GM23248 (cell line): Measurements from ENCODE around the gene SLC43A1. TPM values are rescaled to one million over a fixed set of nuclear protein-coding genes. Genes with fewer than 3 reads are reported as not detected.

Experiments used
- DNase-seq: peaks from one replicate; pipeline ENCODE4 v3.0.0-alpha.2; 2015
- H2AFZ ChIP-seq: fragments of 200-600 bp; sonication (generic); 2 replicates; pipeline ENCODE4 v1.6.1; 2016; ENCODE audit warnings: antibody characterized with exemption
- H3F3A ChIP-seq: fragments of 200-600 bp; sonication (generic); 2 replicates; pipeline ENCODE4 v1.6.1; 2016; ENCODE audit warnings: mild to moderate bottlenecking, antibody characterized with exemption, mixed run types; ENCODE audit not compliant: insufficient read depth
- H3K27ac ChIP-seq: fragments of 200-600 bp; sonication (generic); 2 replicates; pipeline ENCODE4 v1.5.1; 2016; ENCODE audit warnings: mild to moderate bottlenecking
- H3K27me3 ChIP-seq: fragments of 200-600 bp; sonication (generic); replicated peaks from 2 replicates; pipeline ENCODE4 v1.6.1; 2016; ENCODE audit warnings: mild to moderate bottlenecking; ENCODE audit not compliant: insufficient read depth
- H3K36me3 ChIP-seq: fragments of 200-600 bp; sonication (generic); 2 replicates; pipeline ENCODE4 v1.6.1; 2016; ENCODE audit warnings: low read depth, mild to moderate bottlenecking
- H3K4me1 ChIP-seq: fragments of 200-600 bp; sonication (generic); 2 replicates; pipeline ENCODE4 v1.6.1; 2016; ENCODE audit warnings: mild to moderate bottlenecking; ENCODE audit not compliant: insufficient read depth
- H3K4me2 ChIP-seq: fragments of 200-600 bp; sonication (generic); one replicate; pipeline ENCODE4 v1.6.1; 2016; ENCODE audit warnings: mild to moderate bottlenecking; ENCODE audit not compliant: unreplicated experiment
- H3K4me3 ChIP-seq: fragments of 200-600 bp; sonication (generic); 2 replicates; pipeline ENCODE4 v1.5.1; 2016; ENCODE audit warnings: mild to moderate bottlenecking
- H3K79me2 ChIP-seq: fragments of 200-600 bp; sonication (generic); 2 replicates; pipeline ENCODE4 v1.6.1; 2016; ENCODE audit warnings: mild to moderate bottlenecking; ENCODE audit not compliant: insufficient read depth
- H3K9ac ChIP-seq: fragments of 200-600 bp; sonication (generic); 2 replicates; pipeline ENCODE4 v1.6.1; 2016; ENCODE audit warnings: mild to moderate bottlenecking
- H3K9me2 ChIP-seq: fragments of 200-600 bp; sonication (generic); 2 replicates; pipeline ENCODE4 v1.6.1; 2016; ENCODE audit warnings: mixed run types, mild to moderate bottlenecking, moderate library complexity; ENCODE audit not compliant: insufficient read depth
- H3K9me3 ChIP-seq: fragments of 200-600 bp; sonication (generic); one replicate; pipeline ENCODE4 v1.6.1; 2017; ENCODE audit warnings: low read depth
- H4K20me1 ChIP-seq: fragments of 200-600 bp; sonication (generic); 2 replicates; pipeline ENCODE4 v1.6.0; 2016; ENCODE audit not compliant: insufficient read depth
- EZH2 ChIP-seq: fragments of 200-600 bp; sonication (generic); IDR thresholded peaks from 2 replicates; pipeline ENCODE4 v1.6.1; 2018; ENCODE audit warnings: antibody characterized with exemption, mild to moderate bottlenecking; ENCODE audit not compliant: insufficient read depth, poor library complexity, severe bottlenecking
- EZH2phosphoT487 ChIP-seq: fragments of 200-600 bp; sonication (generic); IDR thresholded peaks from 2 replicates; pipeline ENCODE4 v1.6.1; 2018; ENCODE audit warnings: antibody characterized with exemption, moderate library complexity, mild to moderate bottlenecking, low read depth; ENCODE audit not compliant: insufficient read depth
- WGBS, 2 experiments: methylation state at CpG; one replicate each; pipeline ENCODE4 v1.1.6; 2015 to 2017; ENCODE audit warnings: low lambda C conversion rate in 2 of 2, low coverage in 1 of 2; ENCODE audit errors: missing lambda C conversion rate in 2 of 2; 5-methylcytosine and 5-hydroxymethylcytosine counted together
- in situ Hi-C: fragments of 300-500 bp; cut with MboI; formaldehyde crosslinking; loops from 2 replicates; pipeline ENCODE4 v1.15.0; 2020
- polyA plus RNA-seq: library from polyadenylated mRNA; unstranded; fragments of >200 nt; fragmentation: Nextera tagmentation; extraction: Ambion mirVana; gene quantifications from 2 replicates; pipeline ENCODE4 v1.2.1, GENCODE V29; 2016
- total RNA-seq: library from RNA; depleted of rRNA; stranded (reverse); fragments of >200 nt; shearing (Covaris generic); gene quantifications from 2 replicates; pipeline ENCODE4 v1.2.3, GENCODE V29; 2014

Gene SLC43A1
- total and polyA plus RNA-seq, 2 experiments from 2014 or later = 7.1 to 9.3 TPM

DNA sequence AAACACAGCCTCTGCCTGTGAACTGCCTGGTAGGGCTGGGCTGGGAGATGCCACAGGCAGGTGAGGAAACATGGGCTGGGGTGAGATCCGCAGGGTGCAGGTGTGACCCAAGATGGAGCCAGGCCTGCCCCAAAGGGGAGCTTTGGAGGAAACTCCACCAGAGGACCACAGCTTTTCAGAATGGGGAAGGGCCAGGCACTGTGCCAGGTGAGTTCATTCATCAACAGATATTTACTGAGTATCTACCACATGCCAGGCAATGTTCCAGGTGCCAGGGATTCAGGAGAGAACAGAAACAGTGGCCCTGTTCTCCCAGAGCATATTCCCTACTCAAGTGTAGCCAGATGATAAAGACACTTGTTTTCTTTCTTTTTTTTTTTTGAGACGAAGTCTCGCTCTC is 44.0 kb downstream of the SLC43A1 start:
- H3F3A ChIP-seq = no peaks in the 10 kb centered on the region
- H3K4me1 ChIP-seq = no peaks in the 10 kb centered on the region
- no peaks in the 10 kb centered on the region for H3K27me3 ChIP-seq
- 89 to 93% methylated on average over 3 of the region's 3 CpGs for WGBS, 2 experiments
- no peak overlapping the region for H3K9ac ChIP-seq
- H3K9me2 ChIP-seq = no peaks in the 10 kb centered on the region
- no peaks in the 10 kb centered on the region for H4K20me1 ChIP-seq
- DNase-seq = no peak
- H3K4me2 ChIP-seq = no peak overlapping the region
- no peaks in the 10 kb centered on the region for H3K36me3 ChIP-seq
- H3K79me2 ChIP-seq = no peaks in the 10 kb centered on the region
- TF ChIP-seq EZH2phosphoT487 (no peak), EZH2 (no peak)
- in situ Hi-C loops = no loop called here
- H3K27ac ChIP-seq = no peak overlapping the region
- no peak overlapping the region for H2AFZ ChIP-seq
- H3K9me3 ChIP-seq = no peaks in the 10 kb centered on the region
- H3K4me3 ChIP-seq = no peak overlapping the region

DNA sequence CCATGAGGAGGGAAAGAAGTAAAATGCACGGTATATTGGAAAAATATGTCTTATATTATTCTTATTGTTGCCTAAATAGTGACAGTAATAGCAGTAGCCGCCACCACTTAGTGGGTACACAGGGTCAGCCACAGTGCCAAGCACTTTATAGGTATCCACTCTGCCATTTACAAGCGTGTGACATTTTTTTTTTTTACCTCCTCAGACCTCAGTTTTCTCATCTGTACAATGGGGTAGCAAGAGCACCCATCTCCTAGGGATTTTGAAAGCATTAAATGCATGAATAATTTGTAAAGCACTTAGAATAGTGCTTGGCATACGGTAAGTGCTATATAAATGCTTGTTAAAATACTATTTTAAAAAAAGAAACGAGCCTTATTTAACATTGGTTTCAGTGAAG is 46.2 kb downstream of the SLC43A1 start:
- TF ChIP-seq EZH2phosphoT487 (no peak), EZH2 (no peak)
- WGBS, 2 experiments = 60 to 63% methylated on average over 5 of the region's 5 CpGs
- H3K27me3 ChIP-seq = no peaks in the 10 kb centered on the region
- no peaks in the 10 kb centered on the region for H3K79me2 ChIP-seq
- H3K4me2 ChIP-seq = no peak overlapping the region
- H3K36me3 ChIP-seq = no peaks in the 10 kb centered on the region
- H3K4me3 ChIP-seq = no peak overlapping the region
- no peak for DNase-seq
- H3K9me3 ChIP-seq = no peaks in the 10 kb centered on the region
- H4K20me1 ChIP-seq = no peaks in the 10 kb centered on the region
- H3K4me1 ChIP-seq = no peaks in the 10 kb centered on the region
- in situ Hi-C loops = no loop called here
- no peaks in the 10 kb centered on the region for H3F3A ChIP-seq
- H3K27ac ChIP-seq = no peak overlapping the region
- H3K9ac ChIP-seq = no peak overlapping the region
- H3K9me2 ChIP-seq = no peaks in the 10 kb centered on the region
- H2AFZ ChIP-seq = no peak overlapping the region

DNA sequence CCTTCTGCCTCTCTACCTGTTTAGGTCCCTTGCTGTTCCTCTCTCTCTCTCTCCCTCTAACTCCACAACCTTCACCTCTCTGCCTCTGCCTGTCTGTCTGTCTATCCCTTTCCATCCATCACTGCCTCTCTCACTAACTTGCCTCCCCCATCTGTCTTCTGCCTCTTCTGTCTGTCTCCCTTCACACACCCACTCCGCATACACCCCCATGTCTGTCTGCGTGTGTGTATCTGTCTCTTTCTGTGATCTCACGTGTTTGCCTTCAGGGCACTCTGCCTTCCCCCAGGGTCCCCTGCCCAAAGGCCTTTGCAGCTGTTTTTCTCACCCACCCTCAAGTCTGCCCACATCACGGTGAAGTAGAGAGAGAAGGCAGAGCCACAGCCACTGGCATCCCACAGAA is 47.2 kb downstream of the SLC43A1 start:
- H3K79me2 ChIP-seq = no peaks in the 10 kb centered on the region
- H3K27me3 ChIP-seq = no peaks in the 10 kb centered on the region
- no peaks in the 10 kb centered on the region for H3K4me1 ChIP-seq
- DNase-seq = no peak
- no peak overlapping the region for H2AFZ ChIP-seq
- in situ Hi-C loops = no loop called here
- H3K27ac ChIP-seq = no peak overlapping the region
- no peaks in the 10 kb centered on the region for H3F3A ChIP-seq
- no peaks in the 10 kb centered on the region for H4K20me1 ChIP-seq
- TF ChIP-seq EZH2phosphoT487 (no peak), EZH2 (no peak)
- no peak overlapping the region for H3K4me2 ChIP-seq
- 64 to 77% methylated on average over 4 of the region's 4 CpGs for WGBS, 2 experiments
- no peaks in the 10 kb centered on the region for H3K9me3 ChIP-seq
- H3K9ac ChIP-seq = no peak overlapping the region
- no peaks in the 10 kb centered on the region for H3K9me2 ChIP-seq
- no peak overlapping the region for H3K4me3 ChIP-seq
- H3K36me3 ChIP-seq = no peaks in the 10 kb centered on the region

DNA sequence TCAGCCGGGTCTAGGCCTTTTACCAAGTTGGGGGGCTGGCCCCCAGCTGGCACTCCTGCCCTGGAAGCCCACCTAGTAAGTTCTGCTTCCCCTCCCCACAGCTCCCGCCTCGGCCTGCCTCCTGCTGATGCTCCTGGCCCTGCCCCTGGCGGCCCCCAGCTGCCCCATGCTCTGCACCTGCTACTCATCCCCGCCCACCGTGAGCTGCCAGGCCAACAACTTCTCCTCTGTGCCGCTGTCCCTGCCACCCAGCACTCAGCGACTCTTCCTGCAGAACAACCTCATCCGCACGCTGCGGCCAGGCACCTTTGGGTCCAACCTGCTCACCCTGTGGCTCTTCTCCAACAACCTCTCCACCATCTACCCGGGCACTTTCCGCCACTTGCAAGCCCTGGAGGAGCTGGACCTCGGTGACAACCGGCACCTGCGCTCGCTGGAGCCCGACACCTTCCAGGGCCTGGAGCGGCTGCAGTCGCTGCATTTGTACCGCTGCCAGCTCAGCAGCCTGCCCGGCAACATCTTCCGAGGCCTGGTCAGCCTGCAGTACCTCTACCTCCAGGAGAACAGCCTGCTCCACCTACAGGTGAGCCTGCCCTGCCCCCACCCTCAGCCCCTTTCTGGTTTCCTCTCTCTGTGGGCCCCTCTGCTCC is 47.9 kb downstream of the SLC43A1 start:
- no peak overlapping the region for H3K27ac ChIP-seq
- no peaks in the 10 kb centered on the region for H3K36me3 ChIP-seq
- H3F3A ChIP-seq = no peaks in the 10 kb centered on the region
- no peaks in the 10 kb centered on the region for H4K20me1 ChIP-seq
- in situ Hi-C loops = no loop called here
- H3K27me3 ChIP-seq = no peaks in the 10 kb centered on the region
- H3K9ac ChIP-seq = no peak overlapping the region
- 82 to 86% methylated on average over 23 of the region's 23 CpGs for WGBS, 2 experiments
- H3K9me2 ChIP-seq = no peaks in the 10 kb centered on the region
- no peak overlapping the region for H2AFZ ChIP-seq
- H3K4me3 ChIP-seq = no peak overlapping the region
- no peaks in the 10 kb centered on the region for H3K4me1 ChIP-seq
- H3K4me2 ChIP-seq = no peak overlapping the region
- no peaks in the 10 kb centered on the region for H3K79me2 ChIP-seq
- no peak for DNase-seq
- TF ChIP-seq EZH2 = no peak
- TF ChIP-seq EZH2phosphoT487 = no peak
- H3K9me3 ChIP-seq = no peaks in the 10 kb centered on the region
